NT2/D1 (cell line): ENCODE results near the gene IKBIP.

Experiments
- YY1 ChIP-seq: IDR thresholded peaks from 2 replicates; pipeline ENCODE4 v1.6.1; 2011; ENCODE audit not compliant: insufficient read length, insufficient read depth
- ZNF274 ChIP-seq: IDR thresholded peaks from 2 replicates; pipeline ENCODE4 v1.6.1; 2011; ENCODE audit warnings: mild to moderate bottlenecking, low read depth, low read length

GRCh38 chr12:98618952-98619351 is 25.6 kb downstream of the IKBIP start:
- TF ChIP-seq YY1: no peak
- no peak for TF ChIP-seq ZNF274
